Measurements from ENCODE around the gene POLR1A. TPM values are rescaled to one million over a fixed set of nuclear protein-coding genes. Genes with fewer than 3 reads are reported as not detected.

Gene POLR1A
- total and polyA plus RNA-seq, 2 of the 13 experiments (the other 11 are each of a cell fraction or from before 2014, with no cell fraction given): 7.2 to 39.9 TPM

- H3K27ac ChIP-seq (ENCODE audit: extremely low read length, insufficient read depth, low read length): peak overlapping the region; percentile 81
- no peak for FAIRE-seq
- peaks cover 84% of the 10 kb centered on the region for H3K79me2 ChIP-seq (ENCODE audit: insufficient read depth, low read length)
- WGBS (ENCODE audit: low lambda C conversion rate): 6% methylated on average over 5 of the region's 5 CpGs
- peaks cover 0 to 4% of the 10 kb centered on the region in 2 experiments; a peak in 2 of 5 replicates for H3K27me3 ChIP-seq (ENCODE audit: control insufficient read depth in 1 of 2, insufficient read depth in 2 of 2, low read length in 2 of 2)
- H4K20me1 ChIP-seq (ENCODE audit: insufficient read depth, low read length): peaks cover 16% of the 10 kb centered on the region
- DNase-seq (ENCODE audit: low spot score): no peak
- peak overlapping the region; percentile 78 for H3K4me2 ChIP-seq (ENCODE audit: low read depth, low read length)
- no peak for TF ChIP-seq ZNF879 (CRISPR knock-in tag; IDR thresholded peaks at IDR 0.05)
- peak; percentile 12 for TF ChIP-seq AGO2 (optimal IDR thresholded peaks at IDR 0.05; ENCODE audit: low read depth, low read length)
- POLR2A ChIA-PET: interaction anchor here (1.4 to 2.1 kb wide), 4 partner anchors 15 to 694 kb away, joined by 3 to 21 read pairs (median 4); partner anchors contain the start of gene IMMT
- H3K9me3 ChIP-seq (ENCODE audit: low read length): no peaks in the 10 kb centered on the region
- H3K9ac ChIP-seq (ENCODE audit: insufficient read depth, low read depth, low read length): peak overlapping the region; percentile 94
- intact Hi-C loops (cut with micrococcal nuclease; ENCODE audit: unreplicated experiment): loop anchor here (5.0 kb wide), 3 partner anchors 35 to 335 kb away; partner anchors contain the start of genes IMMT, KDM3A and MRPL35
- peak overlapping the region; percentile 88 to 96 (median 93) for H3K4me3 ChIP-seq (replicated peaks in 1 of 3; ENCODE audit: insufficient read depth in 1 of 3, low read depth in 2 of 3, low read length in 3 of 3)
- H2AFZ ChIP-seq (ENCODE audit: low read length): no peak overlapping the region
- in situ Hi-C loops (cut with HindIII; ENCODE audit: extremely low pct_ligation_motif_present, low pct_unique_long_range_greater_than_20kb): no loop called here
- no peak for ATAC-seq
- CTCF ChIA-PET (ENCODE audit: low intra/inter-chr PET ratio, low total read pairs): no interaction called here
- BruUV-seq (replicated peaks): no TSS peak
- peaks cover 46% of the 10 kb centered on the region for H3K4me1 ChIP-seq (ENCODE audit: insufficient read depth, low read length)
- peaks cover 12 to 42% of the 10 kb centered on the region in 2 experiments for H3K36me3 ChIP-seq (replicated peaks in 1 of 2; ENCODE audit: control insufficient read depth in 1 of 2, insufficient read depth in 2 of 2, low read length in 2 of 2)
Observed at GRCh38 chr2:86107031-86107430, 1.3 kb upstream of the POLR1A start.

GRCh38 chr2:86105969-86106945 lies 571 bp upstream of the POLR1A start, which contains the start of gene PTCD3:
Gene PTCD3 (plus strand): TSS chr2:86106235. CDS start chr2:86106248, 13 bp downstream.
- Histone ChIP-seq H3K9ac (ENCODE audit: insufficient read depth, low read depth, low read length) (peak within 1 kb of the TSS; percentile 94), H3K27ac (ENCODE audit: extremely low read length, insufficient read depth, low read length) (peak within 1 kb of the TSS; percentile 81), H4K20me1 (ENCODE audit: insufficient read depth, low read length) (peaks cover 16% of the 10 kb centered on the region), H3K4me2 (ENCODE audit: low read depth, low read length) (peak within 1 kb of the TSS; percentile 78), H2AFZ (ENCODE audit: low read length) (peak within 1 kb of the TSS; percentile 92), H3K9me3 (ENCODE audit: low read length) (no peaks in the 10 kb centered on the region), H3K27me3 (ENCODE audit: control insufficient read depth in 1 of 2, insufficient read depth in 2 of 2, low read length in 2 of 2) (peaks cover 0 to 4% of the 10 kb centered on the region in 2 experiments; a peak in 2 of 5 replicates), H3K4me1 (ENCODE audit: insufficient read depth, low read length) (peaks cover 46% of the 10 kb centered on the region), H3K4me3 (replicated peaks in 1 of 3; ENCODE audit: insufficient read depth in 1 of 3, low read depth in 2 of 3, low read length in 3 of 3) (peak within 1 kb of the TSS; percentile 88 to 96 (median 93)), H3K36me3 (replicated peaks in 1 of 2; ENCODE audit: control insufficient read depth in 1 of 2, insufficient read depth in 2 of 2, low read length in 2 of 2) (peaks cover 10 to 45% of the 10 kb centered on the region in 2 experiments), H3K79me2 (ENCODE audit: insufficient read depth, low read length) (peaks cover 90% of the 10 kb centered on the region)
- WGBS (ENCODE audit: low lambda C conversion rate): under 1% methylated on average over 43 of the region's 44 CpGs
- BruUV-seq (replicated peaks): TSS peak; percentile 65
- ChIA-PET POLR2A (interaction anchor here (0.7 to 2.1 kb wide), 19 partner anchors 8 to 694 kb away, joined by 3 to 21 read pairs (median 4); partner anchors contain the start of genes IMMT, KDM3A, MAT2A and MRPL35), CTCF (ENCODE audit: low intra/inter-chr PET ratio, low total read pairs) (no interaction called here)
- DNase-seq (ENCODE audit: low spot score) (peak; percentile 96), ATAC-seq (peak; percentile 94), FAIRE-seq (peak; percentile 79)
- in situ Hi-C loops (cut with HindIII; ENCODE audit: extremely low pct_ligation_motif_present, low pct_unique_long_range_greater_than_20kb): no loop called here
- intact Hi-C loops (cut with micrococcal nuclease; ENCODE audit: unreplicated experiment): loop anchor here (5.0 kb wide), 3 partner anchors 36 to 336 kb away; partner anchors contain the start of genes IMMT, KDM3A and MRPL35
- TF ChIP-seq NONO (IDR thresholded peaks at IDR 0.05): no peak; the same call in 1 of the 2 replicates
- TF ChIP-seq NONO (CRISPR knock-in tag; conservative IDR thresholded peaks at IDR 0.05): peak; percentile 77; the same call in 1 of the 2 replicates
- peak; percentile 87 for TF ChIP-seq YEATS2 (CRISPR knock-in tag; IDR thresholded peaks at IDR 0.05; ENCODE audit: borderline replicate concordance)
- TF ChIP-seq ZNF776 (CRISPR knock-in tag; IDR thresholded peaks at IDR 0.05): no peak
- no peak for TF ChIP-seq KLF13 (CRISPR knock-in tag; IDR thresholded peaks at IDR 0.05)
- TF ChIP-seq ZNF124 (CRISPR knock-in tag; IDR thresholded peaks at IDR 0.05): 0 out of 2 replicates have a peak, but pooled peaks have one; percentile 18
- TF ChIP-seq CEBPG (CRISPR knock-in tag; IDR thresholded peaks at IDR 0.05): peak; percentile 67
- no peak; the same call in 1 of the 2 replicates for TF ChIP-seq ZNF512B (CRISPR knock-in tag; IDR thresholded peaks at IDR 0.05; ENCODE audit: borderline replicate concordance)
- TF ChIP-seq EZH2 (conservative IDR thresholded peaks at IDR 0.05; ENCODE audit: low read depth, low read length): no peak
